ENCODE results near the gene C11orf68. TPM values are rescaled to one million over a fixed set of nuclear protein-coding genes. Genes with fewer than 3 reads are reported as not detected.

Gene C11orf68
- total and polyA plus RNA-seq, 9 of the 15 experiments (the other 6 are each of a cell fraction or from before 2014, with no cell fraction given): 3.6 to 35.9 (median 12.8) TPM

DNA sequence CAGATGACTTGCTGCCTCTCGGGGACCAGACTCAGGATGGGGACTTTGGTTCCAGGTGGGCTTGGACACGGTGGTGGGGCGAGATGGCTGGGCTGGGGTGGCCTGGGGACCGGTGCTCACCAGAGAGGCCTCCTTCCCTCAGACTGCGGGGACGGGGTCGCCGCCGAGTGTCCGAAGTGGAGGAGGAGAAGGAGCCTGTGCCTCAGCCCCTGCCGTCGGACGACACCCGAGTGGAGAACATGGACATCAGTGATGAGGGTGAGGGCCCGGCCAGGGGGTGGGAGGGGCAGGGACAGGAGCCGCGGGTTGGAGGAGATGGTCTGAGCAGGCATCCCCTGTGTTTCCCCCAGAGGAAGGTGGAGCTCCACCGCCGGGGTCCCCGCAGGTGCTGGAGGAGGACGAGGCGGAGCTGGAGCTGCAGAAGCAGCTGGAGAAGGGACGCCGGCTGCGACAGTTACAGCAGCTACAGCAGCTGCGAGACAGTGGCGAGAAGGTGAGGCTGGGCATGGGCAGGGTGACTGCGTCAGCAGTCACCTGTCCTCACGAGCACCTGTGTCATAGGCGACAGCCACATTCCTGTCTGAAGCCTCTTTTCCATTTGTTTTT, 48.6 kb upstream of the C11orf68 start:
- H3K9me1 ChIP-seq (ENCODE audit: control insufficient read depth, insufficient read depth, low read length): peaks cover 3% of the 10 kb centered on the region
- H3K4me3 ChIP-seq: no peak overlapping the region
- CTCF ChIA-PET (ENCODE audit: low intra/inter-chr PET ratio): no interaction called here

More for the DNA sequence above, 48.6 kb upstream of the C11orf68 start:
- intact Hi-C loops (cut with micrococcal nuclease) (no loop called here), in situ Hi-C loops (cut with MboI) (no loop called here)
- WGBS (ENCODE audit: insufficient coverage, low coverage, missing lambda C conversion rate): 97% methylated on average over 18 of the region's 30 CpGs
- Histone ChIP-seq H4K20me1 (replicated peaks; ENCODE audit: control insufficient read depth, insufficient read depth, low read length) (0 out of 2 replicates have a peak, but pooled peaks cover 2% of the 10 kb centered on the region), H3K9me3 (replicated peaks; ENCODE audit: control insufficient read depth, insufficient read depth, low read depth, low read length) (no peaks in the 10 kb centered on the region), H2AFZ (ENCODE audit: low read depth, low read length) (no peak overlapping the region), H3K4me1 (replicated peaks in 1 of 2; ENCODE audit: control insufficient read depth in 2 of 2, insufficient read depth in 2 of 2, low read length in 2 of 2) (peaks cover 11 to 26% of the 10 kb centered on the region in 2 experiments; a peak in 4 of 5 replicates), H3K9ac (ENCODE audit: insufficient read depth in 1 of 2, low read depth in 2 of 2, low read length in 2 of 2) (no peak overlapping the region; a peak in 1 of 4 replicates), H3K27ac (ENCODE audit: extremely low read depth, low read depth, low read length) (no peak overlapping the region), H3K79me2 (ENCODE audit: control insufficient read depth, insufficient read depth, low read length) (peaks cover 20% of the 10 kb centered on the region), H3K36me3 (ENCODE audit: control insufficient read depth, insufficient read depth, low read length) (peaks cover 79% of the 10 kb centered on the region), H3K4me2 (ENCODE audit: insufficient read depth, low read length) (no peak overlapping the region), H3K27me3 (ENCODE audit: control insufficient read depth in 2 of 2, insufficient read depth in 2 of 2, low read length in 2 of 2) (no peaks in the 10 kb centered on the region)
- FAIRE-seq (no peak), DNase-seq (ENCODE audit: extremely low read depth in 1 of 4, low spot score in 3 of 4) (no peak), ATAC-seq (no peak)
- TF ChIP-seq HNRNPUL1 (IDR thresholded peaks at IDR 0.05; ENCODE audit: low read length) (no peak), RBFOX2 (IDR thresholded peaks at IDR 0.05; ENCODE audit: low read depth, low read length) (peak; percentile 63), ZNF707 (CRISPR knock-in tag; conservative IDR thresholded peaks at IDR 0.05) (no peak), LCOR (CRISPR knock-in tag; IDR thresholded peaks at IDR 0.05) (no peak), RBM25 (IDR thresholded peaks at IDR 0.05; ENCODE audit: low read depth, low read length, severe bottlenecking) (no peak), HDAC3 (IDR thresholded peaks at IDR 0.05; ENCODE audit: borderline replicate concordance, partially characterized antibody) (no peak), POLR2G (IDR thresholded peaks at IDR 0.05; ENCODE audit: low read depth, low read length) (0 out of 2 replicates have a peak, but pooled peaks have one; percentile 28), ETV6 (IDR thresholded peaks at IDR 0.05; ENCODE audit: borderline replicate concordance in 1 of 2, low read depth in 2 of 2, low read length in 1 of 2) (no peak), ETV6 (CRISPR knock-in tag; IDR thresholded peaks at IDR 0.05; ENCODE audit: borderline replicate concordance) (no peak), TARDBP (IDR thresholded peaks at IDR 0.05) (no peak), ELF2 (CRISPR knock-in tag; IDR thresholded peaks at IDR 0.05) (no peak), HCFC1 (IDR thresholded peaks at IDR 0.05; ENCODE audit: low read depth, low read length) (no peak), CEBPG (CRISPR knock-in tag; IDR thresholded peaks at IDR 0.05) (no peak), CEBPG (tag; conservative IDR thresholded peaks at IDR 0.05 in 1 of 2, IDR thresholded peaks at IDR 0.05 in 1 of 2) (no peak)
- TF ChIP-seq, protein P1, sequence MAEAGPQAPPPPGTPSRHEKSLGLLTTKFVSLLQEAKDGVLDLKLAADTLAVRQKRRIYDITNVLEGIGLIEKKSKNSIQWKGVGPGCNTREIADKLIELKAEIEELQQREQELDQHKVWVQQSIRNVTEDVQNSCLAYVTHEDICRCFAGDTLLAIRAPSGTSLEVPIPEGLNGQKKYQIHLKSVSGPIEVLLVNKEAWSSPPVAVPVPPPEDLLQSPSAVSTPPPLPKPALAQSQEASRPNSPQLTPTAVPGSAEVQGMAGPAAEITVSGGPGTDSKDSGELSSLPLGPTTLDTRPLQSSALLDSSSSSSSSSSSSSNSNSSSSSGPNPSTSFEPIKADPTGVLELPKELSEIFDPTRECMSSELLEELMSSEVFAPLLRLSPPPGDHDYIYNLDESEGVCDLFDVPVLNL (CRISPR knock-in tag; IDR thresholded peaks at IDR 0.05; ENCODE audit: low read depth): no peak
- TF ChIP-seq, protein P2, sequence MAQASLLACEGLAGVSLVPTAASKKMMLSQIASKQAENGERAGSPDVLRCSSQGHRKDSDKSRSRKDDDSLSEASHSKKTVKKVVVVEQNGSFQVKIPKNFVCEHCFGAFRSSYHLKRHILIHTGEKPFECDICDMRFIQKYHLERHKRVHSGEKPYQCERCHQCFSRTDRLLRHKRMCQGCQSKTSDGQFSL (CRISPR knock-in tag; IDR thresholded peaks at IDR 0.05): no peak
- TF ChIP-seq, protein P2 (tag; IDR thresholded peaks at IDR 0.05): no peak
- TF ChIP-seq, protein P3, sequence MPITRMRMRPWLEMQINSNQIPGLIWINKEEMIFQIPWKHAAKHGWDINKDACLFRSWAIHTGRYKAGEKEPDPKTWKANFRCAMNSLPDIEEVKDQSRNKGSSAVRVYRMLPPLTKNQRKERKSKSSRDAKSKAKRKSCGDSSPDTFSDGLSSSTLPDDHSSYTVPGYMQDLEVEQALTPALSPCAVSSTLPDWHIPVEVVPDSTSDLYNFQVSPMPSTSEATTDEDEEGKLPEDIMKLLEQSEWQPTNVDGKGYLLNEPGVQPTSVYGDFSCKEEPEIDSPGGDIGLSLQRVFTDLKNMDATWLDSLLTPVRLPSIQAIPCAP (CRISPR knock-in tag; IDR thresholded peaks at IDR 0.05; ENCODE audit: borderline replicate concordance): no peak
- POLR2A ChIA-PET: interaction anchor here (0.7 kb wide), 1 partner anchor 346 kb away, joined by 4 read pairs; no protein-coding TSS in a partner anchor
- BruUV-seq (replicated peaks): no TSS peak
